ENCODE measurements around the gene GOLIM4.

- TF ChIP-seq SMARCC2 (IDR thresholded peaks at IDR 0.05) (no peak), ZNF430 (CRISPR knock-in tag; IDR thresholded peaks at IDR 0.05) (no peak), ZFP36 (IDR thresholded peaks at IDR 0.05; ENCODE audit: borderline replicate concordance, low read depth, low read length, partially characterized antibody) (no peak), CTCF (CRISPR knock-in tag; IDR thresholded peaks at IDR 0.05) (no peak), MYC (CRISPR knock-in tag; IDR thresholded peaks at IDR 0.05; ENCODE audit: borderline replicate concordance) (no peak), CHD2 (IDR thresholded peaks at IDR 0.05; ENCODE audit: low read depth, low read length) (no peak), ZFX (CRISPR knock-in tag; IDR thresholded peaks at IDR 0.05; ENCODE audit: low read depth) (no peak), EZH2 (conservative IDR thresholded peaks at IDR 0.05; ENCODE audit: low read depth, low read length) (no peak), SUZ12 (IDR thresholded peaks at IDR 0.05; ENCODE audit: low read depth, low read length) (no peak), BHLHE40 (IDR thresholded peaks at IDR 0.05; ENCODE audit: low read length) (no peak), BCLAF1 (IDR thresholded peaks at IDR 0.05) (no peak)
- TF ChIP-seq, protein P1, sequence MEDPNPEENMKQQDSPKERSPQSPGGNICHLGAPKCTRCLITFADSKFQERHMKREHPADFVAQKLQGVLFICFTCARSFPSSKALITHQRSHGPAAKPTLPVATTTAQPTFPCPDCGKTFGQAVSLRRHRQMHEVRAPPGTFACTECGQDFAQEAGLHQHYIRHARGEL (CRISPR knock-in tag; IDR thresholded peaks at IDR 0.05): no peak
Observed at GRCh38 chr3:168085491-168086119, 10.1 kb downstream of the GOLIM4 start.

All from HepG2 (cell line).